ENCODE measurements around the gene ALMS1. TPM values are rescaled to one million over a fixed set of nuclear protein-coding genes. Genes with fewer than 3 reads are reported as not detected.

Gene ALMS1, protein sequence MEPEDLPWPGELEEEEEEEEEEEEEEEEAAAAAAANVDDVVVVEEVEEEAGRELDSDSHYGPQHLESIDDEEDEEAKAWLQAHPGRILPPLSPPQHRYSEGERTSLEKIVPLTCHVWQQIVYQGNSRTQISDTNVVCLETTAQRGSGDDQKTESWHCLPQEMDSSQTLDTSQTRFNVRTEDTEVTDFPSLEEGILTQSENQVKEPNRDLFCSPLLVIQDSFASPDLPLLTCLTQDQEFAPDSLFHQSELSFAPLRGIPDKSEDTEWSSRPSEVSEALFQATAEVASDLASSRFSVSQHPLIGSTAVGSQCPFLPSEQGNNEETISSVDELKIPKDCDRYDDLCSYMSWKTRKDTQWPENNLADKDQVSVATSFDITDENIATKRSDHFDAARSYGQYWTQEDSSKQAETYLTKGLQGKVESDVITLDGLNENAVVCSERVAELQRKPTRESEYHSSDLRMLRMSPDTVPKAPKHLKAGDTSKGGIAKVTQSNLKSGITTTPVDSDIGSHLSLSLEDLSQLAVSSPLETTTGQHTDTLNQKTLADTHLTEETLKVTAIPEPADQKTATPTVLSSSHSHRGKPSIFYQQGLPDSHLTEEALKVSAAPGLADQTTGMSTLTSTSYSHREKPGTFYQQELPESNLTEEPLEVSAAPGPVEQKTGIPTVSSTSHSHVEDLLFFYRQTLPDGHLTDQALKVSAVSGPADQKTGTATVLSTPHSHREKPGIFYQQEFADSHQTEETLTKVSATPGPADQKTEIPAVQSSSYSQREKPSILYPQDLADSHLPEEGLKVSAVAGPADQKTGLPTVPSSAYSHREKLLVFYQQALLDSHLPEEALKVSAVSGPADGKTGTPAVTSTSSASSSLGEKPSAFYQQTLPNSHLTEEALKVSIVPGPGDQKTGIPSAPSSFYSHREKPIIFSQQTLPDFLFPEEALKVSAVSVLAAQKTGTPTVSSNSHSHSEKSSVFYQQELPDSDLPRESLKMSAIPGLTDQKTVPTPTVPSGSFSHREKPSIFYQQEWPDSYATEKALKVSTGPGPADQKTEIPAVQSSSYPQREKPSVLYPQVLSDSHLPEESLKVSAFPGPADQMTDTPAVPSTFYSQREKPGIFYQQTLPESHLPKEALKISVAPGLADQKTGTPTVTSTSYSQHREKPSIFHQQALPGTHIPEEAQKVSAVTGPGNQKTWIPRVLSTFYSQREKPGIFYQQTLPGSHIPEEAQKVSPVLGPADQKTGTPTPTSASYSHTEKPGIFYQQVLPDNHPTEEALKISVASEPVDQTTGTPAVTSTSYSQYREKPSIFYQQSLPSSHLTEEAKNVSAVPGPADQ (N-terminal part only)
- total RNA-seq = 8.9 and 10.8 TPM in 2 replicates

DNA sequence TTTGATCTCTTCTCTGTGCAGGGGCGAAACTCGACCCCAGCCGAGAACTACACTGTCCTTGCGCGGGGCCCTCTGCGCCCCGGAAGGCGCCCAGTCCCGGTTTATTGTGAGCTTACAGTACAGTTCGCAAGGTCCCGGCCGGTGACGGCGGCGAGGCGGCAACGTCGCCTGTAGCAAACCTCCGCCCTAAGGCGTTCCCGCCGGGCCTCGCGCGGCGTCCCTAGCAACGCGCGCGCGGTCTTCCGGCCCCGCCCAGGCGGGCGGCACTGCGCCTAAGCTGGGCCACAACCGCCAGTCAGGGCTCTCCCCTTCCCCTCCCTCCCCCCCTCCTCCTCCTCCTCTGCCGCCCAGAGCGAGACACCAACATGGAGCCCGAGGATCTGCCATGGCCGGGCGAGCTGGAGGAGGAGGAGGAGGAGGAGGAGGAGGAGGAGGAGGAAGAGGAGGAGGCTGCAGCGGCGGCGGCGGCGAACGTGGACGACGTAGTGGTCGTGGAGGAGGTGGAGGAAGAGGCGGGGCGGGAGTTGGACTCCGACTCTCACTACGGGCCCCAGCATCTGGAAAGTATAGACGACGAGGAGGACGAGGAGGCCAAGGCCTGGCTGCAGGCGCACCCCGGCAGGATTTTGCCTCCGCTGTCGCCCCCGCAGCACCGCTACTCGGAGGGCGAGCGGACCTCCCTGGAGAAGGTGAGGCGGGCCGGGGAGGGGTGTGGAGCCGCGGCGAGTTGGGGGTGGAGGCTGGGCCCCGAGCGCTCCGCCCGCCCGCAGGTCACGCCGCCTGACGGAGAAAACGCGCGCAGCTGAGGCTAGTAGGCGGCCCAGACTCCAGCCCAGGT lies at the start of gene ALMS1:
Gene ALMS1, plus strand, starts transcription at position 333 of the 838 bp plus-strand sequence. Its CDS starts 33 bp downstream, at position 366.

DNA sequence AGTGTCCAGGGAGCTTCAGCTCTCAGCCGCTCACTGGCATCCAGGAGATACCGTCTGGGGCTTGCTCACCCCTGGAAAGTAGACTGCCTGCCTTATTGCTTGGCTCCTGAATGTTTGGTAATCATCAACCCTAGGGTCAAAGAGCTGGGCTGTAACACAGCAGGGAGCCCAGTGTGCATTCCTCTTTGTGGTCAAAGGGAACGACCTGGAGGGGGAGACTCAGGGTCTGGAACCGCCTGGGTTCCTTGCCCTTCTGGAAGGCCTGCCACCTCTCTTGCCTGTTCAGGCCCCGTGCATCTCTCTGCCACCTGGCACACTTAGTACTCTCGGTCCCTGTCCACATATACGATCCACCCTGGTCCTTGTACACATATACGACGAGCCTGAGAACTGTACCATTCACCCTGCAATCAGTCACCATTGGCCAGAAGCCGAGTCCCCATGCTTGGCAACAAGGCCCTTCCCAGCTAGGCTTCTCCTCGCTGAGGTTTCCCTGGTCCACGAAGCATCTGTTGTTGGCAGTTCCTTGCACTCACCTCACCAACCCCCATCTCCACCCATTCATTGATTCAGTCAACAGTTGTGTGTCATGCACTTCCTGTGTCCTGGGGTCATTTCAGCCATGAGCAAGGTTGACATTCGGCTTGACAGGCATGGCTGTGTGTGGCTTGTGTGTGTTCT lies 256.8 kb downstream of the ALMS1 start, which contains the start of gene NAT8:
Gene NAT8, minus strand, starts transcription at position 85 of the 681 bp plus-strand sequence. CDS start 794 bp downstream, outside the sequence.

Other genes with a start within 250 kb of the ALMS1 start
- not detected in 2 replicates for gene NOTO, start 183.3 kb upstream of the ALMS1 start, total RNA-seq
- gene SMYD5, start 171.6 kb upstream of the ALMS1 start, total RNA-seq = 24.3 and 24.8 TPM in 2 replicates
- 47.9 and 58.1 TPM in 2 replicates for gene PRADC1, start 152.6 kb upstream of the ALMS1 start, total RNA-seq
- 558 and 584 TPM in 2 replicates for gene CCT7, start 151.5 kb upstream of the ALMS1 start, total RNA-seq
- 0.29 and 10.1 TPM in 2 replicates for gene FBXO41, start 101.4 kb upstream of the ALMS1 start, total RNA-seq
- not detected in 2 replicates for gene EGR4, start 92.3 kb upstream of the ALMS1 start, total RNA-seq

All from myometrial cell (primary cell).